GM13976 (cell line): ENCODE results near the gene HOXD10.

ENCODE experiments used
- DNase-seq: peaks from one replicate; pipeline ENCODE4 v3.0.0; 2012; ENCODE audit warnings: low spot score
- CTCF ChIP-seq: IDR thresholded peaks from 2 replicates; pipeline ENCODE4 v1.5.1; 2012; ENCODE audit warnings: borderline replicate concordance, mild to moderate bottlenecking; ENCODE audit not compliant: insufficient read depth; ENCODE audit errors: extremely low read depth, missing control alignments, control extremely low read depth
- in situ Hi-C: fragments of 300-500 bp; cut with MboI; formaldehyde crosslinking; loops from one replicate; pipeline ENCODE4 v1.12.0; 2022; ENCODE audit warnings: low sequenced_read_pairs, mixed read lengths, inconsistent platforms; ENCODE audit not compliant: unreplicated experiment

The HOXD10 gene

GRCh38 chr2:176118601-176119339 lies 2.2 kb downstream of the HOXD10 start:
- DNase-seq: no peak
- in situ Hi-C loops: no loop called here
- peak; percentile 19 for TF ChIP-seq CTCF

GRCh38 chr2:176120364-176121189 lies 4.0 kb downstream of the HOXD10 start:
- no peak for DNase-seq
- in situ Hi-C loops: loop anchor here (10.0 kb wide), 1 partner anchor 1034 kb away; no protein-coding TSS in a partner anchor
- no peak for TF ChIP-seq CTCF

GRCh38 chr2:176121190-176122051 lies 4.8 kb downstream of the HOXD10 start:
- in situ Hi-C loops: loop anchor here (10.0 kb wide), 1 partner anchor 1033 kb away; no protein-coding TSS in a partner anchor
- TF ChIP-seq CTCF: no peak
- DNase-seq: no peak

- in situ Hi-C loops: loop anchor here (10.0 kb wide), 1 partner anchor 1033 kb away; no protein-coding TSS in a partner anchor
- TF ChIP-seq CTCF: no peak
- no peak for DNase-seq
Measured at GRCh38 chr2:176122052-176122682, 5.6 kb downstream of the HOXD10 start.

GRCh38 chr2:176122683-176123410 lies 6.3 kb downstream of the HOXD10 start, which contains the start of gene HOXD9:
Gene HOXD9 (plus strand): TSS chr2:176122719. CDS start chr2:176122769, 50 bp downstream.
- no peak for TF ChIP-seq CTCF
- in situ Hi-C loops: loop anchor here (10.0 kb wide), 1 partner anchor 1032 kb away; no protein-coding TSS in a partner anchor
- no peak for DNase-seq
